GM19468 (cell line): ENCODE data around the gene ACTN1.
"Not testable (repeated sequence)": the region's sequence is repeated elsewhere in the genome, so short reads cannot be mapped to it uniquely, and the experiment has no call there.

Experiments
- ATAC-seq: cut with Tn5 transposase; IDR thresholded peaks from one replicate; pipeline ENCODE4 v1.9.1; 2021; ENCODE audit warnings: mild to moderate bottlenecking, moderate library complexity, moderate number of reproducible peaks; ENCODE audit not compliant: unreplicated experiment; ENCODE audit errors: extremely low read depth

ACTN1 gene

GRCh38 chr14:68879841-68880575 lies 99.1 kb downstream of the ACTN1 start:
- no peak for ATAC-seq

GRCh38 chr14:68879321-68879781 lies 99.8 kb downstream of the ACTN1 start:
- ATAC-seq: no peak

GRCh38 chr14:68878908-68879307 lies 100.2 kb downstream of the ACTN1 start:
- no peak for ATAC-seq

- no peak for ATAC-seq
Observed at GRCh38 chr14:68877993-68878575, 101.0 kb downstream of the ACTN1 start.

GRCh38 chr14:68876976-68877375 lies 102.1 kb downstream of the ACTN1 start:
- ATAC-seq: no peak

GRCh38 chr14:68874746-68875155 lies 104.4 kb downstream of the ACTN1 start:
- ATAC-seq: no peak

GRCh38 chr14:68873376-68873775 lies 105.7 kb downstream of the ACTN1 start:
- ATAC-seq: no peak

GRCh38 chr14:68871392-68871791 lies 107.7 kb downstream of the ACTN1 start:
- ATAC-seq: no peak

- ATAC-seq: no peak
Observed at GRCh38 chr14:68866991-68867533, 112.0 kb downstream of the ACTN1 start.

GRCh38 chr14:68865542-68865941 lies 113.6 kb downstream of the ACTN1 start:
- no peak for ATAC-seq

GRCh38 chr14:68864361-68864750 lies 114.7 kb downstream of the ACTN1 start:
- ATAC-seq: no peak

- no peak for ATAC-seq
Observed at GRCh38 chr14:68863610-68864360, 115.3 kb downstream of the ACTN1 start.

- ATAC-seq: no peak
Observed at GRCh38 chr14:68862954-68863594, 116.0 kb downstream of the ACTN1 start.

GRCh38 chr14:68860771-68861170 lies 118.3 kb downstream of the ACTN1 start:
- no peak for ATAC-seq

- ATAC-seq: no peak
Observed at GRCh38 chr14:68857516-68858070, 121.5 kb downstream of the ACTN1 start.

- no peak for ATAC-seq
Observed at GRCh38 chr14:68856572-68856971, 122.5 kb downstream of the ACTN1 start.

GRCh38 chr14:68854421-68854820 lies 124.7 kb downstream of the ACTN1 start:
- no peak for ATAC-seq

GRCh38 chr14:68853749-68854148 lies 125.4 kb downstream of the ACTN1 start:
- ATAC-seq: no peak

- not testable (repeated sequence) for ATAC-seq
Observed at GRCh38 chr14:68852493-68852892, 126.6 kb downstream of the ACTN1 start.

GRCh38 chr14:68851078-68851477 lies 128.0 kb downstream of the ACTN1 start:
- ATAC-seq: no peak
